Gastrocnemius medialis (tissue), 4 donors: Measurements from ENCODE around the gene USF3.

Experiments used
- CTCF ChIP-seq, 5 experiments: fragments of 450-650 bp in 3 of 5; fragments of 200-600 bp in 2 of 5; sonication (generic) in 2 of 5; IDR thresholded peaks in 4 of 5; conservative IDR thresholded peaks in 1 of 5; 1 replicate in 4 of 5; 2 replicates in 1 of 5; pipeline ENCODE4 v1.5.1; 2016 to 2019; ENCODE audit warnings: antibody characterized with exemption in 5 of 5, mild to moderate bottlenecking in 3 of 5, moderate library complexity in 3 of 5
- POLR2A ChIP-seq, 2 donors: fragments of 450-650 bp; IDR thresholded peaks; one replicate each; pipeline ENCODE4 v1.6.1; 2017; ENCODE audit warnings: antibody characterized with exemption in 2 of 2, mild to moderate bottlenecking in 2 of 2, moderate library complexity in 2 of 2

GRCh38 chr3:113695786-113696645 is at the start of gene USF3:
- peak in 1 of 5 experiments; percentile 21 for TF ChIP-seq CTCF (IDR thresholded peaks at IDR 0.05 in 4 of 5, conservative IDR thresholded peaks at IDR 0.05 in 1 of 5)
- peak; percentile 64 to 72 for TF ChIP-seq POLR2A (IDR thresholded peaks at IDR 0.05)
